ENCODE results near the gene TNFRSF13B. TPM values are rescaled to one million over a fixed set of nuclear protein-coding genes. Genes with fewer than 3 reads are reported as not detected.

The TNFRSF13B gene
- total and polyA plus RNA-seq, 10 of the 15 experiments (the other 5 are each of a cell fraction or from before 2014, with no cell fraction given) = 15.5 to 231 (median 119) TPM

DNA sequence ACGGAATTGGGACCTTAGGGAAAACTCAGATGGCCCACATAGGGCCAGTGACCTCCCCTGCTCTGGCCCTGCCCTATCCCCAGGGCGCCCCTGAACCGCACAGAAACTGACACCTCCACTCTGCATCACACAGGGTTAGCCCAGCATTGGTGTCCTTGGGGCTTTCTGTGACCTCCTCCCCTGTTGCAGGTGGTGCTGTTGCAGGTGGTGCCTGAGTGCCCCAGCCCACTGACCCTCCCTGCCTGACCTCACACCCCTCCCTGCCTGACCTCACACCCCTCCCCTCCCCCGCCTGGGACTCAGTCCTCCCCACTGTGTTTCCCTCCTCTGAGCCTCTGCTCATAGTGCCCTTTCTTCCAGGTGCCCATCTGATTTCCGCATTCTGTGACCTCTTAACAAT lies 21.4 kb downstream of the TNFRSF13B start:
- Histone ChIP-seq H2AFZ (ENCODE audit: control insufficient read depth, low read depth, low read length) (no peak overlapping the region), H3K36me3 (ENCODE audit: control insufficient read depth in 2 of 2, insufficient read depth in 2 of 2, low read length in 1 of 2) (peaks cover 50 to 62% of the 10 kb centered on the region in 2 experiments), H3K27ac (ENCODE audit: control insufficient read depth, insufficient read depth) (no peak overlapping the region), H3K9me3 (replicated peaks; ENCODE audit: control insufficient read depth, insufficient read depth, low read length) (peaks cover 32% of the 10 kb centered on the region), H3K9ac (ENCODE audit: control insufficient read depth, insufficient read depth, low read length) (no peak overlapping the region), H3K4me3 (no peak overlapping the region), H3K4me2 (ENCODE audit: control insufficient read depth, insufficient read depth) (no peak overlapping the region), H4K20me1 (ENCODE audit: control insufficient read depth, insufficient read depth) (no peaks in the 10 kb centered on the region), H3K79me2 (ENCODE audit: control insufficient read depth, insufficient read depth, low read length) (peaks cover 86% of the 10 kb centered on the region), H3K27me3 (replicated peaks in 1 of 2; ENCODE audit: control insufficient read depth in 2 of 2, insufficient read depth in 2 of 2, low read length in 1 of 2) (no peaks in the 10 kb centered on the region), H3K4me1 (ENCODE audit: control insufficient read depth, insufficient read depth, low read length) (peaks cover 37% of the 10 kb centered on the region)
- FAIRE-seq (no peak), DNase-seq (ENCODE audit: low read depth, low spot score) (no peak), ATAC-seq (no peak)
- 93% methylated on average over 5 of the region's 5 CpGs for WGBS (ENCODE audit: insufficient coverage, insufficient replicate concordance, low lambda C conversion rate, missing lambda C conversion rate)
- ChIA-PET SMC1A (ENCODE audit: uncharacterized antibody, unreplicated experiment) (no interaction called here), RAD21 (ENCODE audit: unreplicated experiment) (no interaction called here), POLR2A (no interaction called here), CTCF (no interaction called here)
- BruUV-seq (replicated peaks) = no TSS peak
- intact Hi-C loops (cut with micrococcal nuclease; ENCODE audit: unreplicated experiment) = no loop called here
- TF ChIP-seq SREBF1 (IDR thresholded peaks at IDR 0.05; ENCODE audit: low read length) (no peak), POLR2A (IDR thresholded peaks at IDR 0.05; ENCODE audit: low read depth, low read length) (peak; percentile 32; the same call in 1 of the 2 replicates), KDM1A (IDR thresholded peaks at IDR 0.05; ENCODE audit: borderline replicate concordance) (no peak), NFXL1 (IDR thresholded peaks at IDR 0.05; ENCODE audit: borderline replicate concordance) (no peak), PML (IDR thresholded peaks at IDR 0.05; ENCODE audit: low read length) (no peak)
- TF ChIP-seq, protein P1, sequence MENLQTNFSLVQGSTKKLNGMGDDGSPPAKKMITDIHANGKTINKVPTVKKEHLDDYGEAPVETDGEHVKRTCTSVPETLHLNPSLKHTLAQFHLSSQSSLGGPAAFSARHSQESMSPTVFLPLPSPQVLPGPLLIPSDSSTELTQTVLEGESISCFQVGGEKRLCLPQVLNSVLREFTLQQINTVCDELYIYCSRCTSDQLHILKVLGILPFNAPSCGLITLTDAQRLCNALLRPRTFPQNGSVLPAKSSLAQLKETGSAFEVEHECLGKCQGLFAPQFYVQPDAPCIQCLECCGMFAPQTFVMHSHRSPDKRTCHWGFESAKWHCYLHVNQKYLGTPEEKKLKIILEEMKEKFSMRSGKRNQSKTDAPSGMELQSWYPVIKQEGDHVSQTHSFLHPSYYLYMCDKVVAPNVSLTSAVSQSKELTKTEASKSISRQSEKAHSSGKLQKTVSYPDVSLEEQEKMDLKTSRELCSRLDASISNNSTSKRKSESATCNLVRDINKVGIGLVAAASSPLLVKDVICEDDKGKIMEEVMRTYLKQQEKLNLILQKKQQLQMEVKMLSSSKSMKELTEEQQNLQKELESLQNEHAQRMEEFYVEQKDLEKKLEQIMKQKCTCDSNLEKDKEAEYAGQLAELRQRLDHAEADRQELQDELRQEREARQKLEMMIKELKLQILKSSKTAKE (IDR thresholded peaks at IDR 0.05; ENCODE audit: low read depth, poor library complexity, severe bottlenecking) = no peak
- in situ Hi-C loops (cut with MboI) = no loop called here
